Neural cell (in vitro differentiated cells): ENCODE measurements around the gene SMPD3. TPM values are rescaled to one million over a fixed set of nuclear protein-coding genes. Genes with fewer than 3 reads are reported as not detected.

ENCODE experiments used
- H2AFZ ChIP-seq: fragments of 200-600, 300-800 bp; sonication (generic), shearing (Covaris generic); 2 replicates; pipeline ENCODE4 v1.6.0; 2014; ENCODE audit warnings: low read depth, mild to moderate bottlenecking, antibody characterized with exemption, low read length, moderate library complexity
- H3F3A ChIP-seq: fragments of 200-600 bp; shearing (Covaris generic); 2 replicates; pipeline ENCODE4 v1.6.1; 2016; ENCODE audit warnings: mild to moderate bottlenecking, moderate library complexity, mixed read lengths, antibody characterized with exemption, low read length; ENCODE audit not compliant: insufficient read depth, poor library complexity, severe bottlenecking
- H3K27ac ChIP-seq: fragments of 200-600, 300-800 bp; sonication (generic), shearing (Covaris generic); 2 replicates; pipeline ENCODE4 v1.5.1; 2014; ENCODE audit warnings: mild to moderate bottlenecking, low read length, moderate library complexity
- H3K27me3 ChIP-seq: fragments of 300-800, 200-600 bp; sonication (generic), shearing (Covaris generic); 2 replicates; pipeline ENCODE4 v1.6.0; 2014; ENCODE audit warnings: mild to moderate bottlenecking, low read depth, low read length, moderate library complexity; ENCODE audit not compliant: insufficient read depth
- H3K36me3 ChIP-seq: fragments of 300-800, 200-600 bp; sonication (generic), shearing (Covaris generic); 2 replicates; pipeline ENCODE4 v1.5.1; 2014; ENCODE audit warnings: mild to moderate bottlenecking, antibody characterized with exemption, low read length, moderate library complexity; ENCODE audit not compliant: insufficient read depth
- H3K4me2 ChIP-seq: fragments of 300-800, 200-600 bp; sonication (generic), shearing (Covaris generic); 2 replicates; pipeline ENCODE4 v1.6.0; 2014; ENCODE audit warnings: mild to moderate bottlenecking, low read length
- H3K4me3 ChIP-seq: fragments of 300-800, 200-600 bp; sonication (generic), shearing (Covaris generic); 2 replicates; pipeline ENCODE4 v1.5.1; 2014; ENCODE audit warnings: mild to moderate bottlenecking, low read length, moderate library complexity
- H3K79me2 ChIP-seq: fragments of 200-600 bp; shearing (Covaris generic); replicated peaks from 2 replicates; pipeline ENCODE4 v1.6.0; 2014; ENCODE audit warnings: mild to moderate bottlenecking, low read length, moderate library complexity; ENCODE audit not compliant: insufficient read depth
- H3K9ac ChIP-seq: fragments of 300-800, 200-600 bp; sonication (generic), shearing (Covaris generic); 2 replicates; pipeline ENCODE4 v1.6.1; 2016; ENCODE audit warnings: mild to moderate bottlenecking, low read length, mixed read lengths
- H3K9me2 ChIP-seq: fragments of 200-600 bp; shearing (Covaris generic); 2 replicates; pipeline ENCODE4 v1.6.1; 2016; ENCODE audit warnings: mild to moderate bottlenecking, low read length, mixed read lengths; ENCODE audit not compliant: insufficient read depth
- H3K9me3 ChIP-seq: fragments of 200-600, 300-800 bp; sonication (generic), shearing (Covaris generic); 2 replicates; pipeline ENCODE4 v1.6.1; 2016; ENCODE audit warnings: mild to moderate bottlenecking, mixed run types, low read length, moderate library complexity, mixed read lengths
- H4K20me1 ChIP-seq: fragments of 200-600 bp; shearing (Covaris generic); 2 replicates; pipeline ENCODE4 v1.6.1; 2016; ENCODE audit warnings: mild to moderate bottlenecking, mixed run types; ENCODE audit not compliant: insufficient read depth
- EP300 ChIP-seq: fragments of 450-650 bp; conservative IDR thresholded peaks from 2 replicates; pipeline ENCODE4 v1.6.1; 2014; ENCODE audit warnings: antibody characterized with exemption, mild to moderate bottlenecking, moderate library complexity; ENCODE audit not compliant: poor library complexity, severe bottlenecking
- EZH2 ChIP-seq: fragments of 200-600, 300-800 bp; shearing (Covaris generic), sonication (generic); IDR thresholded peaks from 2 replicates; pipeline ENCODE4 v1.6.1; 2014; ENCODE audit warnings: antibody characterized with exemption, low read length, borderline replicate concordance, mild to moderate bottlenecking; ENCODE audit not compliant: insufficient read depth, poor library complexity, severe bottlenecking
- POLR2AphosphoS5 ChIP-seq: IDR thresholded peaks from 2 replicates; pipeline ENCODE4 v1.6.1; 2012
- RAD21 ChIP-seq: fragments of 450-650 bp; conservative IDR thresholded peaks from 2 replicates; pipeline ENCODE4 v1.6.1; 2014; ENCODE audit warnings: antibody characterized with exemption, mild to moderate bottlenecking, moderate library complexity
- SMC3 ChIP-seq: fragments of 450-650 bp; conservative IDR thresholded peaks from 2 replicates; pipeline ENCODE4 v1.6.1; 2014; ENCODE audit warnings: antibody characterized with exemption, mild to moderate bottlenecking, moderate library complexity; ENCODE audit not compliant: poor library complexity
- TAF1 ChIP-seq: IDR thresholded peaks from 2 replicates; pipeline ENCODE4 v1.6.1; 2012; ENCODE audit warnings: low read depth
- polyA plus RNA-seq: library from polyadenylated mRNA; depleted of rRNA; stranded (reverse); fragments of >200 nt; gene quantifications from 2 replicates; pipeline ENCODE4 v1.2.3, GENCODE V29; 2014
- TF ChIP-seq, protein P1 (sequence below): fragments of 450-650 bp; IDR thresholded peaks from 2 replicates; pipeline ENCODE4 v1.5.1; 2014; ENCODE audit warnings: antibody characterized with exemption, mild to moderate bottlenecking, moderate library complexity; ENCODE audit not compliant: poor library complexity, severe bottlenecking
- TF ChIP-seq, protein P2 (sequence below): IDR thresholded peaks from 2 replicates; pipeline ENCODE4 v1.6.1; 2012; ENCODE audit warnings: borderline replicate concordance

SMPD3 gene
- polyA plus RNA-seq, 1 donor from 2014 or later, result 42.7 TPM

DNA sequence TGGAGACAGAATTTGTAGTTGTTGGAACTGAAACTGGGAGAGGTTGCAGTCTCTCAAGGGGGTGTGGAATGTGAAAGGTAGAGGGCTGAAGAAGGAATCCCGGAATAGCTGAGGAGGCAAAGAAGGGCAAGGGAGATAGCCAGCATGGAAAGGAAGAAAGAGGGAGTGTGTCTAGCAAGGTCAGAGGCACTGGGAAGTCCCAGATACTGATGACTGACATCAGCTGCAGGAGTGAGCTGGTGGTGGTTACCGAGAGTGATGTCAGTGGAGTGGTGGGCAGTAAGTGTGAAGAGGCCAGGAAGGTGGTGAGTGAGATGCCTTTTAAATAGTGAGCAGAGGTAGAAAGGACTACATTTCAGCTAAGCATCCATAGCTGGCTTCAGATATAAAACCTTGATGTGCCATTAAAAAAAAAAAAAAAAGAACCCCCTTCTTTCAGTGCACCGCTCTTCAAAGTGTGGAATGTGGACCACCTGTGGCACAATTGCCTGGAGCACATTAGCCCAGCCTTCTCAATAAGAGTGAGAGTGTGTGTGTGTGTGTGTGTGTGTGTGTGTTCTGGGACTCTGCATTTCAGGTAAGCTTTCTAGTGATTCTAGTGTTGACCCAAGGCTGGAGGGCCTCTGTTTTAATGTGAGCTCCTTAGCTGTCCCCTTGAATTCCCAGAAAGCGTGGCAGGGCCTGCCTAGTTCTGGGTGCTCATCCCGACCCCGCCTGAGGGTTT lies 129.0 kb downstream of the SMPD3 start:
- no peaks in the 10 kb centered on the region for H3K9me2 ChIP-seq
- H3K4me3 ChIP-seq, result no peak overlapping the region
- TF ChIP-seq EZH2 (no peak), TAF1 (no peak), EP300 (no peak), POLR2AphosphoS5 (no peak), RAD21 (no peak), SMC3 (no peak)
- TF ChIP-seq, protein P1, sequence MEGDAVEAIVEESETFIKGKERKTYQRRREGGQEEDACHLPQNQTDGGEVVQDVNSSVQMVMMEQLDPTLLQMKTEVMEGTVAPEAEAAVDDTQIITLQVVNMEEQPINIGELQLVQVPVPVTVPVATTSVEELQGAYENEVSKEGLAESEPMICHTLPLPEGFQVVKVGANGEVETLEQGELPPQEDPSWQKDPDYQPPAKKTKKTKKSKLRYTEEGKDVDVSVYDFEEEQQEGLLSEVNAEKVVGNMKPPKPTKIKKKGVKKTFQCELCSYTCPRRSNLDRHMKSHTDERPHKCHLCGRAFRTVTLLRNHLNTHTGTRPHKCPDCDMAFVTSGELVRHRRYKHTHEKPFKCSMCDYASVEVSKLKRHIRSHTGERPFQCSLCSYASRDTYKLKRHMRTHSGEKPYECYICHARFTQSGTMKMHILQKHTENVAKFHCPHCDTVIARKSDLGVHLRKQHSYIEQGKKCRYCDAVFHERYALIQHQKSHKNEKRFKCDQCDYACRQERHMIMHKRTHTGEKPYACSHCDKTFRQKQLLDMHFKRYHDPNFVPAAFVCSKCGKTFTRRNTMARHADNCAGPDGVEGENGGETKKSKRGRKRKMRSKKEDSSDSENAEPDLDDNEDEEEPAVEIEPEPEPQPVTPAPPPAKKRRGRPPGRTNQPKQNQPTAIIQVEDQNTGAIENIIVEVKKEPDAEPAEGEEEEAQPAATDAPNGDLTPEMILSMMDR, result no peak
- TF ChIP-seq, protein P2, sequence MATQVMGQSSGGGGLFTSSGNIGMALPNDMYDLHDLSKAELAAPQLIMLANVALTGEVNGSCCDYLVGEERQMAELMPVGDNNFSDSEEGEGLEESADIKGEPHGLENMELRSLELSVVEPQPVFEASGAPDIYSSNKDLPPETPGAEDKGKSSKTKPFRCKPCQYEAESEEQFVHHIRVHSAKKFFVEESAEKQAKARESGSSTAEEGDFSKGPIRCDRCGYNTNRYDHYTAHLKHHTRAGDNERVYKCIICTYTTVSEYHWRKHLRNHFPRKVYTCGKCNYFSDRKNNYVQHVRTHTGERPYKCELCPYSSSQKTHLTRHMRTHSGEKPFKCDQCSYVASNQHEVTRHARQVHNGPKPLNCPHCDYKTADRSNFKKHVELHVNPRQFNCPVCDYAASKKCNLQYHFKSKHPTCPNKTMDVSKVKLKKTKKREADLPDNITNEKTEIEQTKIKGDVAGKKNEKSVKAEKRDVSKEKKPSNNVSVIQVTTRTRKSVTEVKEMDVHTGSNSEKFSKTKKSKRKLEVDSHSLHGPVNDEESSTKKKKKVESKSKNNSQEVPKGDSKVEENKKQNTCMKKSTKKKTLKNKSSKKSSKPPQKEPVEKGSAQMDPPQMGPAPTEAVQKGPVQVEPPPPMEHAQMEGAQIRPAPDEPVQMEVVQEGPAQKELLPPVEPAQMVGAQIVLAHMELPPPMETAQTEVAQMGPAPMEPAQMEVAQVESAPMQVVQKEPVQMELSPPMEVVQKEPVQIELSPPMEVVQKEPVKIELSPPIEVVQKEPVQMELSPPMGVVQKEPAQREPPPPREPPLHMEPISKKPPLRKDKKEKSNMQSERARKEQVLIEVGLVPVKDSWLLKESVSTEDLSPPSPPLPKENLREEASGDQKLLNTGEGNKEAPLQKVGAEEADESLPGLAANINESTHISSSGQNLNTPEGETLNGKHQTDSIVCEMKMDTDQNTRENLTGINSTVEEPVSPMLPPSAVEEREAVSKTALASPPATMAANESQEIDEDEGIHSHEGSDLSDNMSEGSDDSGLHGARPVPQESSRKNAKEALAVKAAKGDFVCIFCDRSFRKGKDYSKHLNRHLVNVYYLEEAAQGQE, result no peak
- no peak overlapping the region for H3K4me2 ChIP-seq
- peaks cover 6% of the 10 kb centered on the region for H3K36me3 ChIP-seq
- H3K27ac ChIP-seq, result no peak overlapping the region
- H2AFZ ChIP-seq, result no peak overlapping the region
- H4K20me1 ChIP-seq, result no peaks in the 10 kb centered on the region
- no peaks in the 10 kb centered on the region for H3K79me2 ChIP-seq
- no peaks in the 10 kb centered on the region for H3F3A ChIP-seq
- no peaks in the 10 kb centered on the region for H3K27me3 ChIP-seq
- H3K9ac ChIP-seq, result no peak overlapping the region
- H3K9me3 ChIP-seq, result no peaks in the 10 kb centered on the region

DNA sequence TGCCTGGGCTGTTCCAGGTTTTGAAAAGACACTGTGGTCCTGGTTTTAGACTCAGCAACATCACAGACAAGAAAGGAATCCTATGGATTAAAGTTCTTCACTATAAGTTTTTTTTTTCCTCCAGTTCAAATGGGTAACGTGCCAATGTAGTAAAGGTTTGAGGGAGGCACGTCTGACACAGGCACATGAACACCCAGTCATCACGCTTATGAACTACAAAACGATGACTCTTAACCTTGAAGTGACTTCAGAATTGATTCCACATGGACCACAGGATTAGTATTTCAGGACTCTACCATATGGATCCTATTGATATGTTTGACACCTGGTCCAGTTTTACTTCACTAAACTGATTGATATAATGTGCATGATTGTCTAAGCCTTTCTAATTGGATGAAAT lies 135.2 kb downstream of the SMPD3 start:
- no peak overlapping the region for H3K4me3 ChIP-seq
- no peaks in the 10 kb centered on the region for H3K9me2 ChIP-seq
- no peak overlapping the region for H3K9ac ChIP-seq
- no peak overlapping the region for H2AFZ ChIP-seq
- H3K27ac ChIP-seq, result no peak overlapping the region
- no peak overlapping the region for H3K4me2 ChIP-seq
- peaks cover 15% of the 10 kb centered on the region for H3K79me2 ChIP-seq
- peaks cover 6% of the 10 kb centered on the region for H3K36me3 ChIP-seq
- no peaks in the 10 kb centered on the region for H3K9me3 ChIP-seq
- H4K20me1 ChIP-seq, result no peaks in the 10 kb centered on the region
- H3F3A ChIP-seq, result no peaks in the 10 kb centered on the region
- TF ChIP-seq, protein P1, result no peak
- no peaks in the 10 kb centered on the region for H3K27me3 ChIP-seq
